SK-N-MC (cell line): ENCODE data around the gene FBXO10.

Experiments
- DNase-seq: peaks from one replicate; pipeline ENCODE4 v3.0.0-alpha.2; 2011; ENCODE audit warnings: low read depth, low spot score
- H3K27ac ChIP-seq: fragments of 200-600 bp; sonication (generic); 2 replicates; pipeline ENCODE4 v1.5.1; 2016; ENCODE audit warnings: mixed run types
- H3K36me3 ChIP-seq: fragments of 200-600 bp; sonication (generic); 2 replicates; pipeline ENCODE4 v1.6.1; 2017; ENCODE audit warnings: antibody characterized with exemption, low read length, mixed read lengths; ENCODE audit not compliant: insufficient read depth
- H3K4me3 ChIP-seq: fragments of 200-600 bp; sonication (generic); 2 replicates; pipeline ENCODE4 v1.5.1; 2016
- H3K9ac ChIP-seq: fragments of 200-600 bp; sonication (generic); 2 replicates; pipeline ENCODE4 v1.8.0; 2017; ENCODE audit warnings: mixed run types, mixed read lengths; ENCODE audit not compliant: insufficient read length
- H3K9me3 ChIP-seq: fragments of 200-600 bp; sonication (generic); 2 replicates; pipeline ENCODE4 v1.6.1; 2017; ENCODE audit warnings: low read depth, mild to moderate bottlenecking, antibody characterized with exemption, low read length, moderate library complexity, mixed read lengths
- EZH2 ChIP-seq: fragments of 200-600 bp; sonication (generic); IDR thresholded peaks from one replicate; pipeline ENCODE4 v1.6.1; 2017; ENCODE audit warnings: antibody characterized with exemption
- FOXP2 ChIP-seq: optimal IDR thresholded peaks from 2 replicates; pipeline ENCODE3; 2011; ENCODE audit warnings: mild to moderate bottlenecking, moderate library complexity; ENCODE audit not compliant: insufficient read depth; ENCODE audit errors: extremely low read length, control extremely low read depth
- POLR2AphosphoS5 ChIP-seq: IDR thresholded peaks from 2 replicates; pipeline ENCODE4 v1.6.1; 2012; ENCODE audit warnings: mild to moderate bottlenecking, low read depth, low read length, borderline replicate concordance

The FBXO10 gene

GRCh38 chr9:37575511-37575914, 667 bp downstream of the FBXO10 start:
- TF ChIP-seq FOXP2, result no peak
- TF ChIP-seq POLR2AphosphoS5, result no peak
- TF ChIP-seq EZH2, result no peak
- no peak overlapping the region for H3K27ac ChIP-seq
- H3K9ac ChIP-seq, result peak overlapping the region; percentile 72
- H3K9me3 ChIP-seq, result no peaks in the 10 kb centered on the region
- peaks cover 14% of the 10 kb centered on the region for H3K36me3 ChIP-seq
- H3K4me3 ChIP-seq, result peak overlapping the region; percentile 78
- no peak for DNase-seq

GRCh38 chr9:37575001-37575400, 1.2 kb downstream of the FBXO10 start:
- no peak overlapping the region for H3K27ac ChIP-seq

GRCh38 chr9:37574241-37574721, 1.9 kb downstream of the FBXO10 start:
- H3K36me3 ChIP-seq, result peaks cover 8% of the 10 kb centered on the region; the same call in 1 of the 2 replicates
- H3K4me3 ChIP-seq, result peak overlapping the region; percentile 78
- H3K9me3 ChIP-seq, result no peaks in the 10 kb centered on the region
- H3K9ac ChIP-seq, result no peak overlapping the region
- peak overlapping the region; percentile 63 for H3K27ac ChIP-seq
- peak; percentile 52 for DNase-seq
- TF ChIP-seq EZH2 (no peak), FOXP2 (no peak), POLR2AphosphoS5 (no peak)

More at GRCh38 chr9:37575001-37575400, 1.2 kb downstream of the FBXO10 start:
- TF ChIP-seq EZH2 (no peak), POLR2AphosphoS5 (no peak), FOXP2 (no peak)
- Histone ChIP-seq H3K4me3 (peak overlapping the region; percentile 78), H3K9ac (peak overlapping the region; percentile 72), H3K9me3 (no peaks in the 10 kb centered on the region), H3K36me3 (peaks cover 10% of the 10 kb centered on the region; the same call in 1 of the 2 replicates)
- no peak for DNase-seq

- TF ChIP-seq POLR2AphosphoS5 (no peak), FOXP2 (no peak), EZH2 (no peak)
- no peak overlapping the region for H3K27ac ChIP-seq
- no peaks in the 10 kb centered on the region for H3K9me3 ChIP-seq
- no peak for DNase-seq
- H3K4me3 ChIP-seq, result no peak overlapping the region
- no peak overlapping the region for H3K9ac ChIP-seq
- 0 out of 2 replicates have a peak, but pooled peaks cover 4% of the 10 kb centered on the region for H3K36me3 ChIP-seq
Measured at GRCh38 chr9:37571282-37571681, 4.9 kb downstream of the FBXO10 start.

- peak overlapping the region; percentile 80 for H3K27ac ChIP-seq
- no peak overlapping the region for H3K4me3 ChIP-seq
- H3K9ac ChIP-seq, result no peak overlapping the region
- no peak for TF ChIP-seq EZH2
- 0 out of 2 replicates have a peak, but pooled peaks cover 5% of the 10 kb centered on the region for H3K9me3 ChIP-seq
- H3K36me3 ChIP-seq, result peaks cover 18% of the 10 kb centered on the region; the same call in 1 of the 2 replicates
- no peak for DNase-seq
Measured at GRCh38 chr9:37566716-37567115, 9.5 kb downstream of the FBXO10 start.

- TF ChIP-seq FOXP2 (no peak), POLR2AphosphoS5 (no peak), EZH2 (no peak)
- Histone ChIP-seq H3K4me3 (no peak overlapping the region), H3K36me3 (peaks cover 18% of the 10 kb centered on the region; the same call in 1 of the 2 replicates), H3K9ac (no peak overlapping the region), H3K9me3 (0 out of 2 replicates have a peak, but pooled peaks cover 5% of the 10 kb centered on the region), H3K27ac (peak overlapping the region; percentile 80)
- no peak for DNase-seq
Measured at GRCh38 chr9:37565661-37566618, 10.2 kb downstream of the FBXO10 start.

- Histone ChIP-seq H3K36me3 (peaks cover 18% of the 10 kb centered on the region; the same call in 1 of the 2 replicates), H3K27ac (no peak overlapping the region), H3K9ac (no peak overlapping the region), H3K4me3 (no peak overlapping the region), H3K9me3 (0 out of 2 replicates have a peak, but pooled peaks cover 5% of the 10 kb centered on the region)
- TF ChIP-seq POLR2AphosphoS5 (no peak), FOXP2 (no peak), EZH2 (no peak)
- DNase-seq, result no peak
Measured at GRCh38 chr9:37564916-37565315, 11.3 kb downstream of the FBXO10 start.

GRCh38 chr9:37563806-37564513, 12.2 kb downstream of the FBXO10 start:
- peaks cover 21% of the 10 kb centered on the region; the same call in 1 of the 2 replicates for H3K36me3 ChIP-seq
- 0 out of 2 replicates have a peak, but pooled peaks cover 5% of the 10 kb centered on the region for H3K9me3 ChIP-seq
- no peak overlapping the region for H3K9ac ChIP-seq
- no peak for TF ChIP-seq FOXP2
- TF ChIP-seq POLR2AphosphoS5, result no peak
- TF ChIP-seq EZH2, result no peak
- no peak for DNase-seq
- no peak overlapping the region for H3K4me3 ChIP-seq
- no peak overlapping the region for H3K27ac ChIP-seq
